HG02884 (cell line): ENCODE measurements around the gene GNA12.

ENCODE experiments used
- ATAC-seq: cut with Tn5 transposase; IDR thresholded peaks from one replicate; pipeline ENCODE4 v1.9.1; 2021; ENCODE audit warnings: mild to moderate bottlenecking, moderate library complexity; ENCODE audit not compliant: unreplicated experiment

GNA12 gene

DNA sequence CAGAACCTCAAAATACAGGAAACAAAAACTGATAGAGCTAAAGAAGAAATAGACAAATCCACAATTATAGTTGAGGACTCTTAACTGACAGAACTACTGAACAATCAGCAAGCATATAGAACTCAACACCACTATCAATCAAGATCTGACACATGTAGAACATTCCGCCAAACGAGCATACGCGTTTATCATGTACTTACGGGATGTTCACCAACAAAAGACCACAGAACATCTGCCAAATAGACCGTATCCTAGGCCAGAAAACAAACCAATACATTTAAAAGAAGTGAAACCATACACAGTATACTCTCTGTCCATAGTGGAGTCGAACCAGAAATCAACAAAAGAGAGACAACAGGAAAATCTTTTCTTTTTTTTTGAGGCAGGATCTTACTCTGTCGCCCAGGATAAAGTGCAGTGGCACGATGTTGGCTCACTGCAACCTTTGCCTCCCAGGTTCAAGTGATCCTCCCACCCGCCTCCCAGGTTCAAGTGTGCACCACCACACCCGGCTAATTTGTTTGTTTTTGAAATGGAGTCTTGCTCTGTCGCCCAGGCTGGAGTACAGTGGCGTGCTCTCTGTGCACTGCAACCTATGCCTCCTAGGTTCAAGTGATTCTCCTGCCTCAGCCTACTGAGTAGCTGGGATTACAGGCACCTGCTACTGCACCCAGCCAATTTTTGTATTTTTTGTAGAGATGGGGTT lies 5.1 kb downstream of the GNA12 start:
- peak; percentile 54 for ATAC-seq

GRCh38 chr7:2838451-2838850 lies 5.7 kb downstream of the GNA12 start:
- no peak for ATAC-seq

- ATAC-seq: no peak
Observed at GRCh38 chr7:2837496-2837895, 6.6 kb downstream of the GNA12 start.

DNA sequence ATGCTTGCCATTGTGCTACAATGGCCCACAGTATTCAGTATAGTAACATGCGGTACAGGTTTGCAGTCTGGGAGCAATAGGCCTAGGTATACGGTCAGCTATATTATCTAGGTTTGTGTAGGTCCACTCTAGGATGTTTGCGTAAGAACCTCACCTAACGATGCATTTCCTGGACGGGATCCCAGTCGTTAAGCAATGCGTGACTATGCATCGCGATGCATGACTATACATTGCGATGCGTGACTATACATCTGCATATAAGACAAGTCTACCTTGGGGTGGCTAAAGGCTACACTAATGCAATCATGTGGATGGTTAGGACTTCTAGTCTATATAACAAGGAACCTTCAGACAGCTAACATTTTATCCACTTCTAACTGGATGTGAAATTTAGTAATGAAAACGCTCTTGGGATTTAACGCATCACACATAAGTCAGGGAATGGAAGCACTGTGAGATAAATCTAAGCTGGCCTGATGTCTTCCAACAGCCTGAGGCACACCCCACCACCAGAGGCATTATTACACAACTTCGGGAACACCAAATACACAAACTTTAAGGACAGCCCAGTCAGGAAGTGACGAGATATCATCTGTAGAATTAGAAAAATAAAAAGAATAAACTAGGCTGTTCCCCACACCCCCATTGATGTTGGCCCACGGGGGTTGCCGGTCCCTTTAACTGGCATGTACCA lies 9.2 kb downstream of the GNA12 start:
- ATAC-seq: no peak

GRCh38 chr7:2833083-2833910 lies 10.8 kb downstream of the GNA12 start:
- no peak for ATAC-seq

- ATAC-seq: no peak
Observed at GRCh38 chr7:2832461-2832860, 11.6 kb downstream of the GNA12 start.

DNA sequence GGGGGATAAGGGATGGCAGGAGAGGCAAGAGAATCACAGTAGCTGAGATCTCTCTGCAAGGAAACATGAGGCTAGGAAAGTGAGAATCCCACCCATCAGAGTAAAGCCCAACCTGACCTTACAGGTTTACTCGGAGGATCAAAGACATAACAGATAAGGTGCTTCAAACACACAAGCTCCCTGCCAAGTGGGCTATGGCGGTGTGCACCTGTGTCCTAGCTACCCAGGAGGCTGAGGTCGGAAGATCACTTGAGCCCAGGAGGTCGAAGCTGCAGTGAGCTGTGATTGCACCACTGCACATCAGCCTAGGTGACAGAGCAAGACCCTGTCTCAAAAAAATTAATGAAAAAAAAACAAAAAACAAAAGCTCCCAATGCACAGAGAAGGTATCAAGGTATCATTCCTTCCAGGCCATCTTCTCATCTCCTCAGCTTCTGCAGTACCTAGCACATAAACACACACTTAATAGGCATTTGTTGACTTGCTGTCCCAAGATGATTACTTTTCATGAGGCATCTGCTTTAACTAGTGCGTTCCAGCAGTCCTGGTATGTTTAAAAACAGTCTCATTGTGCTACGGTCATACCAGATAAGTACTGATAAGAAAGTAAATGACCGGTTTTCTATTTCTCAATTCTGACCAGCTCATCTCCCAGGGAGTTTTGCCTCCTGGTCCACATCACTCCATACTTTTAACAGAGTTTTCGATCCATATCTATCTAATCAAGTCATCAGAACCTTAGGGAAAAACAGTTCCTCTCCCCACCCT lies 13.3 kb downstream of the GNA12 start:
- ATAC-seq: no peak

GRCh38 chr7:2829040-2829439 lies 15.1 kb downstream of the GNA12 start:
- ATAC-seq: no peak

- ATAC-seq: no peak
Observed at GRCh38 chr7:2826771-2827170, 17.3 kb downstream of the GNA12 start.

DNA sequence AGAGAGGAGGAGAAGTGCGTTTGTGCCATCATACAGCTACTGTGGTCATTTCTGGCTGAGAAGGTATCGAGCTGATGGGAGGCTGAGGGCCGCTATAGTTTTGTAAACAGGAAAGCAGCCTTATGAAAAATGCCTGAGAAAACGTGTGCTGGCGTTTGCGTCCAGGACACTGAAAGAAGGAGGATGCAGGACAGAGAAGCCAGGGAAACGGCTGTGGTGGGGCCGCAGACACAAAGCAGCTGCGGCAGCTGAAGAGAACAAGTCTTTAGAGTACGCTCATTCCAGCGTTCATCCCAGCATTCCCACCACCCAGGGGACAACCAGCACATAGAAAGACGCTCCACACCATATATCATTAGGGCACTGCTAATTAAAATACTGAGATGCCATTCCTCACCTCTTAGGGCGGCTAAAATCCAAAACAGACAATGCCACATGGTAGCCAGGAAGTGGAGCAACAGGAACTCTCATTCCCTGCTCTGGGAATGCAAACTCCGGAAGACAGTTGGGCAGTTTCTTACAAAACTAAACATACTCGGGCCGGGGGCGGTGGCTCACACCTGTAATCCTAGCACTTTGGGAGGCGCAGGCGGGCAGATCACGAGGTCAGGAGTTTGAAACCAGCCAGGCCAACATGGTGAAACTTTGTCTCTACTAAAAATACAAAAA lies 18.4 kb downstream of the GNA12 start:
- ATAC-seq: no peak

GRCh38 chr7:2824678-2825461 lies 19.2 kb downstream of the GNA12 start:
- no peak for ATAC-seq

- no peak for ATAC-seq
Observed at GRCh38 chr7:2824026-2824677, 20.0 kb downstream of the GNA12 start.

GRCh38 chr7:2823130-2823529 lies 21.0 kb downstream of the GNA12 start:
- no peak for ATAC-seq

GRCh38 chr7:2821842-2822507 lies 22.1 kb downstream of the GNA12 start:
- ATAC-seq: peak; percentile 55

DNA sequence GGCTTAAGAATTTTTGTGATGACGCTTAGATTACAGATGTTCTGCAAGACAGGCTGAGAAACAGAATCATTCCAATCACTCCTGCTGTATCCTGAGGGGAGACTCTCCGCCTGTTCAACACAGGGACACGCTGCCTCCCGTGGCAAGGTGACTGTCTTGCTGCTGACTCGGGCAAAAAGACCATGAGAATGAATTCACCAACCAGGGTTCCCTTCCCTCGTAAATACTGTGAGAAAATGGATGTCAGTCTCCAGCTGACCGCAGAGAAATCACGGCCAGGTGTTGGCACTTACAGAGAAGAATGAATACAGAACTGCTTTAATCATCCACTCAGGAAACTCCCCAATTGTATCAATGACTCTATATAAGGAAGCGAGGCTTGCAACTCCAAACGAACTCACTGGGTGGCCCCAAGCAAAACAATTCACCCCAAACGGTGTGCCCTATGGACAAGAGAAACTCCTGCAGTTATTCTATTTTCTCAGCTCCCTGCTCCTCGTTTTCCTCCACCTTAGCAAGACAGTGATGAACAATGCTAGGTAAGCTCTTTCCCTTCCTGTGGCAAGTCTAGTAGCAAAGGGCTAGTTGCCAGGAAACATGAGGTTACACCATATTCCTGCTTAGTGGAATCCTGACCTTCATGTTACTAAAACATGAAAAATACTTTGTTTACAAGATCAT lies 22.8 kb downstream of the GNA12 start:
- no peak for ATAC-seq

GRCh38 chr7:2820508-2820934 lies 23.6 kb downstream of the GNA12 start:
- no peak for ATAC-seq

DNA sequence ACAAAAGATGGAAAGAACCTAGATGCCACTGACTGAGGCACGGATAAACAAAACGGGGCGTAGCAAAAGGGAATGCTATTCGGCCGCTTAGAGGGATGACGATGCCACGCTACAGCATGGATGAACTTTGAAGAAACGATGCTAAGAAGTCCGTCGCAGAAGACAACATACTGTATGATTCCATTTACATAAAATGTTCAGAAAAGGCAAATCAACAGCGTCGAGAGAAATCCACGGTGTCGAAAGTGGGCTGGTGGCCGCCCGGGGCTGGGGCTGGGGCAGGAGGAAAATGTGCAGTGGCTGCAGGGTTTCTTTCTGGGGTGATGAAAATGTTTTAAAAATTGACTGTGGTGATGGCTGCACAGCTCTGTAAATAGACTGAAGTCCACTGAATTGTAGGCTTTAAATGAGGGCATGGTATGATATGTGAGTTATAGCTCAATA lies 24.1 kb downstream of the GNA12 start:
- no peak for ATAC-seq
